Chondrocyte (in vitro differentiated cells): Measurements from ENCODE around the gene SERPINE1. TPM values are rescaled to one million over a fixed set of nuclear protein-coding genes. Genes with fewer than 3 reads are reported as not detected.

Source experiments
- DNase-seq: peaks from one replicate; pipeline ENCODE4 v3.0.0; 2021; ENCODE audit warnings: mixed read lengths, low spot score
- H3K27ac Mint-ChIP-seq: one replicate; pipeline ENCODE4 v1.8.0; 2021; ENCODE audit warnings: mild to moderate bottlenecking, moderate library complexity, mixed read lengths; ENCODE audit not compliant: unreplicated experiment
- H3K27me3 Mint-ChIP-seq: 2 replicates; pipeline ENCODE4 v1.8.0; 2021; ENCODE audit warnings: low read depth, mixed read lengths
- H3K36me3 Mint-ChIP-seq: 2 replicates; pipeline ENCODE4 v1.8.0; 2021; ENCODE audit warnings: low read depth, mixed read lengths
- H3K4me1 Mint-ChIP-seq: 2 replicates; pipeline ENCODE4 v1.8.0; 2021; ENCODE audit warnings: low read depth, mild to moderate bottlenecking, mixed read lengths
- H3K4me3 Mint-ChIP-seq: one replicate; pipeline ENCODE4 v1.8.0; 2021; ENCODE audit warnings: mild to moderate bottlenecking, moderate library complexity, mixed read lengths; ENCODE audit not compliant: unreplicated experiment
- H3K9me3 Mint-ChIP-seq: 2 replicates; pipeline ENCODE4 v1.8.0; 2021; ENCODE audit warnings: low read depth, mixed read lengths
- CTCF ChIP-seq: fragments of 200-600 bp; sonication (generic); IDR thresholded peaks from 2 replicates; pipeline ENCODE4 v1.5.0; 2021; ENCODE audit warnings: antibody characterized with exemption, mild to moderate bottlenecking, moderate library complexity
- total RNA-seq: library from RNA; stranded (reverse); gene quantifications from 3 replicates; pipeline ENCODE4 v1.2.1, GENCODE V29; 2021

Gene SERPINE1
- total RNA-seq, 1 donor from 2014 or later, result 1,180 TPM

GRCh38 chr7:101121991-101122932 is 4.6 kb upstream of the SERPINE1 start:
- peak overlapping the region; percentile 69 for H3K4me3 Mint-ChIP-seq
- TF ChIP-seq CTCF, result no peak
- no peaks in the 10 kb centered on the region for H3K27me3 Mint-ChIP-seq
- H3K36me3 Mint-ChIP-seq, result peaks cover 4% of the 10 kb centered on the region
- H3K9me3 Mint-ChIP-seq, result no peaks in the 10 kb centered on the region
- peaks cover 88% of the 10 kb centered on the region for H3K4me1 Mint-ChIP-seq
- peak; percentile 97 for DNase-seq
- H3K27ac Mint-ChIP-seq, result peak overlapping the region; percentile 100

- no peak for DNase-seq
- H3K36me3 Mint-ChIP-seq, result peaks cover 10% of the 10 kb centered on the region
- H3K4me1 Mint-ChIP-seq, result peaks cover 87% of the 10 kb centered on the region
- no peaks in the 10 kb centered on the region for H3K27me3 Mint-ChIP-seq
- no peak for TF ChIP-seq CTCF
- no peaks in the 10 kb centered on the region for H3K9me3 Mint-ChIP-seq
- H3K27ac Mint-ChIP-seq, result peak overlapping the region; percentile 100
- H3K4me3 Mint-ChIP-seq, result peak overlapping the region; percentile 69
Measured at GRCh38 chr7:101122933-101123702, 3.8 kb upstream of the SERPINE1 start.

GRCh38 chr7:101123703-101124068 is 3.2 kb upstream of the SERPINE1 start:
- Mint-ChIP-seq H3K4me3 (no peak overlapping the region), H3K27me3 (no peaks in the 10 kb centered on the region), H3K36me3 (peaks cover 15% of the 10 kb centered on the region), H3K9me3 (no peaks in the 10 kb centered on the region), H3K27ac (peak overlapping the region; percentile 100), H3K4me1 (peaks cover 87% of the 10 kb centered on the region)
- no peak for DNase-seq
- no peak for TF ChIP-seq CTCF

GRCh38 chr7:101124376-101125056 is 2.4 kb upstream of the SERPINE1 start:
- Mint-ChIP-seq H3K9me3 (no peaks in the 10 kb centered on the region), H3K27me3 (no peaks in the 10 kb centered on the region), H3K4me1 (peaks cover 87% of the 10 kb centered on the region), H3K27ac (peak overlapping the region; percentile 99), H3K36me3 (peaks cover 22% of the 10 kb centered on the region), H3K4me3 (no peak overlapping the region)
- no peak for DNase-seq
- no peak for TF ChIP-seq CTCF
